GM12878 (cell line): ENCODE measurements around the gene ASF1B. TPM values are rescaled to one million over a fixed set of nuclear protein-coding genes. Genes with fewer than 3 reads are reported as not detected.

Experiments used
- ATAC-seq: fragments of 200-7000 bp; cut with Tn5 transposase; 3 replicates; pipeline ENCODE4 v1.9.1; 2020; ENCODE audit warnings: mild to moderate bottlenecking, moderate library complexity
- BruUV-seq: library from RNA; stranded (reverse); fragments of 400-500 nt; replicated peaks from 2 replicates; lab custom pipeline; 2021; lab: Mats Ljungman, UMichigan
- CTCF ChIA-PET: fragments of 300-600 bp; sonication (Branson Sonifier 250); formaldehyde crosslinking; extraction: SDS; loops from one replicate; lab custom pipeline; 2021; ENCODE audit warnings: inconsistent platforms; lab: Yijun Ruan, JAX
- POLR2A ChIA-PET: fragments of 350-600 bp; formaldehyde crosslinking; extraction: SDS; loops from one replicate; lab custom pipeline; 2021; ENCODE audit warnings: inconsistent platforms; lab: Charles Lee
- RAD21 ChIA-PET: fragments of 300-600 bp; sonication (Branson Sonifier 250); formaldehyde crosslinking; loops from one replicate; lab custom pipeline; 2023; ENCODE audit warnings: antibody characterized with exemption; ENCODE audit not compliant: unreplicated experiment; lab: Charles Lee
- SMC1A ChIA-PET: fragments of 300-600 bp; sonication (Branson Sonifier 250); formaldehyde crosslinking; loops from one replicate; lab custom pipeline; 2023; ENCODE audit not compliant: unreplicated experiment, uncharacterized antibody; lab: Charles Lee
- DNase-seq: peaks from one replicate; pipeline ENCODE4 v3.0.0-alpha.2; 2011; ENCODE audit warnings: low read depth, low spot score
- FAIRE-seq: peaks from 3 replicates; lab custom pipeline; 2011; peaks lifted over from hg19 to GRCh38; lab: Jason Lieb, UNC
- H2AFZ ChIP-seq: 2 replicates; pipeline ENCODE4 v1.6.0; 2011; ENCODE audit warnings: low read depth, low read length, control low read depth; ENCODE audit not compliant: control insufficient read depth
- H3K27ac ChIP-seq: 2 replicates; pipeline ENCODE4 v1.5.1; 2011; ENCODE audit warnings: control low read depth; ENCODE audit not compliant: control insufficient read depth, insufficient read depth
- H3K27me3 ChIP-seq, 2 experiments: replicated peaks in 1 of 2; 2 replicates each; pipeline versions ENCODE4 v1.6.0 to v1.6.1; 2011; ENCODE audit warnings: low read length in 1 of 2; ENCODE audit not compliant: control insufficient read depth in 2 of 2, insufficient read depth in 2 of 2
- H3K36me3 ChIP-seq, 2 experiments: 2 replicates each; pipeline ENCODE4 v1.5.1; 2011; ENCODE audit warnings: low read length in 1 of 2; ENCODE audit not compliant: control insufficient read depth in 2 of 2, insufficient read depth in 2 of 2
- H3K4me1 ChIP-seq: 2 replicates; pipeline ENCODE4 v1.6.1; 2011; ENCODE audit warnings: mild to moderate bottlenecking, low read length, moderate library complexity, mixed read lengths; ENCODE audit not compliant: control insufficient read depth, insufficient read depth
- H3K4me2 ChIP-seq: 2 replicates; pipeline ENCODE4 v1.6.0; 2011; ENCODE audit warnings: control low read depth; ENCODE audit not compliant: control insufficient read depth, insufficient read depth
- H3K4me3 ChIP-seq: fragments of 200-600 bp; sonication (generic); 2 replicates; pipeline ENCODE4 v1.5.1; 2016
- H3K79me2 ChIP-seq: 2 replicates; pipeline ENCODE4 v1.6.0; 2011; ENCODE audit warnings: low read length; ENCODE audit not compliant: control insufficient read depth, insufficient read depth
- H3K9ac ChIP-seq: 2 replicates; pipeline ENCODE4 v1.8.0; 2011; ENCODE audit warnings: low read length, control low read depth, mixed read lengths; ENCODE audit not compliant: control insufficient read depth, insufficient read depth
- H3K9me3 ChIP-seq: replicated peaks from 3 replicates; pipeline ENCODE4 v1.5.1; 2011; ENCODE audit warnings: mild to moderate bottlenecking, low read length; ENCODE audit not compliant: control insufficient read depth, insufficient read depth
- H4K20me1 ChIP-seq: 2 replicates; pipeline ENCODE4 v1.6.0; 2011; ENCODE audit not compliant: control insufficient read depth, insufficient read depth
- BACH1 ChIP-seq: fragments of 450-650 bp; IDR thresholded peaks from 2 replicates; pipeline ENCODE4 v1.6.1; 2017; ENCODE audit warnings: mild to moderate bottlenecking, borderline replicate concordance
- BCL3 ChIP-seq: IDR thresholded peaks from 2 replicates; pipeline ENCODE4 v1.6.1; 2011; ENCODE audit warnings: borderline replicate concordance, low read depth, mild to moderate bottlenecking, moderate library complexity, low read length; ENCODE audit not compliant: insufficient read depth, poor library complexity, severe bottlenecking
- CEBPB ChIP-seq, 2 experiments: fragments of 150-350 bp in 1 of 2; IDR thresholded peaks; 2 replicates each; pipeline ENCODE4 v1.6.1; 2012 to 2014; ENCODE audit warnings: low read depth in 2 of 2, low read length in 2 of 2, borderline replicate concordance in 1 of 2, inconsistent platforms in 1 of 2
- E2F4 ChIP-seq: IDR thresholded peaks from 2 replicates; pipeline ENCODE4 v1.6.1; 2012; ENCODE audit warnings: low read depth, low read length, improper control_type of control experiment
- HSF1 ChIP-seq: fragments of 150-350 bp; IDR thresholded peaks from 2 replicates; pipeline ENCODE4 v1.6.1; 2014; ENCODE audit warnings: mild to moderate bottlenecking, low read depth, low read length
- IKZF1 ChIP-seq: fragments of 450-650 bp; conservative IDR thresholded peaks from 2 replicates; pipeline ENCODE4 v1.6.1; 2017; ENCODE audit warnings: antibody characterized with exemption, mild to moderate bottlenecking
- IRF3 ChIP-seq: fragments of 450-650 bp; IDR thresholded peaks from 2 replicates; pipeline ENCODE4 v1.6.1; 2014; ENCODE audit warnings: mild to moderate bottlenecking
- KLF5 ChIP-seq: fragments of 450-650 bp; IDR thresholded peaks from 2 replicates; pipeline ENCODE4 v1.6.1; 2014; ENCODE audit warnings: mild to moderate bottlenecking; ENCODE audit not compliant: partially characterized antibody
- NFYB ChIP-seq: IDR thresholded peaks from 2 replicates; pipeline ENCODE4 v1.6.1; 2011; ENCODE audit warnings: low read depth, mild to moderate bottlenecking, low read length, improper control_type of control experiment, moderate library complexity; ENCODE audit not compliant: insufficient read depth
- PML ChIP-seq: IDR thresholded peaks from 2 replicates; pipeline ENCODE4 v1.6.1; 2012; ENCODE audit warnings: low read length, inconsistent platforms
- PRDM15 ChIP-seq: fragments of 450-650 bp; formaldehyde crosslinking; IDR thresholded peaks from 2 replicates; pipeline ENCODE4 v1.4.0; 2020; ENCODE audit warnings: mild to moderate bottlenecking, moderate library complexity
- SIN3A ChIP-seq: IDR thresholded peaks from 2 replicates; pipeline ENCODE4 v1.6.1; 2012; ENCODE audit warnings: low read depth, low read length, improper control_type of control experiment
- SPI1 ChIP-seq: IDR thresholded peaks from 2 replicates; pipeline ENCODE4 v1.6.1; 2011; ENCODE audit warnings: low read depth, mild to moderate bottlenecking, low read length, moderate library complexity, borderline replicate concordance; ENCODE audit not compliant: insufficient read depth
- TCF12 ChIP-seq: IDR thresholded peaks from 2 replicates; pipeline ENCODE4 v1.6.1; 2011; ENCODE audit warnings: low read depth, mild to moderate bottlenecking, low read length
- YY1 ChIP-seq: IDR thresholded peaks from 2 replicates; pipeline ENCODE4 v1.6.1; 2011; ENCODE audit warnings: low read depth, mild to moderate bottlenecking, low read length
- WGBS: methylation state at CpG from one replicate; pipeline ENCODE4 v1.1.6; 2016; ENCODE audit warnings: low lambda C conversion rate; ENCODE audit not compliant: insufficient replicate concordance, insufficient coverage; ENCODE audit errors: missing lambda C conversion rate; 5-methylcytosine and 5-hydroxymethylcytosine counted together
- in situ Hi-C: fragments of 300-500 bp; cut with MboI; formaldehyde crosslinking; loops from 9 replicates; pipeline ENCODE4 v1.14.3; 2018; ENCODE audit warnings: mixed read lengths
- intact Hi-C: fragments of 100-400 bp; cut with micrococcal nuclease; formaldehyde crosslinking; loops from one replicate; pipeline ENCODE4 v1.14.2; 2022; ENCODE audit not compliant: unreplicated experiment
- polyA plus RNA-seq, 11 experiments: library from polyadenylated mRNA; depleted of rRNA in 4 of 11; unstranded in 6 of 11; stranded (reverse) in 5 of 11; fragments of >200 nt; fragmentation: Nextera tagmentation in 4 of 11; fragmentation: Illumina TruSeq in 1 of 11; extraction: Ambion mirVana in 4 of 11; extraction: Trizol in 1 of 11; gene quantifications; 1 replicate in 1 of 11; 2 replicates in 10 of 11; pipeline versions ENCODE4 v1.2.1 to v1.2.3, GENCODE V29; 2011 to 2016; ENCODE audit warnings: inconsistent platforms in 2 of 11, missing spikeins in 2 of 11, low read depth in 1 of 11
- total RNA-seq, 4 experiments: library from RNA; depleted of rRNA in 3 of 4; stranded (reverse); fragments of >200 nt in 3 of 4; fragmentation: Illumina TruSeq in 1 of 4; extraction: Trizol in 1 of 4; gene quantifications; 2 replicates each; pipeline versions ENCODE4 v1.2.1 to v1.2.3, GENCODE V29; 2013 to 2021

ASF1B gene
- total and polyA plus RNA-seq, 10 of the 15 experiments (the other 5 are each of a cell fraction or from before 2014, with no cell fraction given), result 10.4 to 217 (median 90.2) TPM

- H2AFZ ChIP-seq, result no peak overlapping the region
- no peak for ATAC-seq
- no peak for FAIRE-seq
- TF ChIP-seq YY1 (no peak), SIN3A (no peak), PML (no peak), CEBPB (IDR thresholded peaks at IDR 0.05; ENCODE audit: borderline replicate concordance in 1 of 2, low read depth in 2 of 2, low read length in 2 of 2) (no peak), HSF1 (no peak), TCF12 (no peak), BACH1 (no peak), PRDM15 (CRISPR knock-in tag) (no peak), E2F4 (no peak), KLF5 (no peak), NFYB (no peak), SPI1 (no peak), IRF3 (no peak), BCL3 (no peak), IKZF1 (no peak)
Observed at GRCh38 chr19:14119146-14119545, 17.2 kb downstream of the ASF1B start.

More at GRCh38 chr19:14119146-14119545, 17.2 kb downstream of the ASF1B start:
- DNase-seq, result no peak
- ChIA-PET RAD21 (no interaction called here), SMC1A (interaction anchor here (1.8 kb wide), 1 partner anchor 9 kb away, joined by 4 read pairs; no protein-coding TSS in a partner anchor), CTCF (interaction anchor here (0.9 to 2.4 kb wide), 4 partner anchors 18 to 217 kb away, joined by 3 to 10 read pairs (median 3); partner anchors contain the start of gene ASF1B), POLR2A (interaction anchor here (0.5 to 1.0 kb wide), 4 partner anchors 12 to 259 kb away, joined by 3 to 6 read pairs (median 4); no protein-coding TSS in a partner anchor)
- 95% methylated on average over 3 of the region's 3 CpGs for WGBS
- no peaks in the 10 kb centered on the region for H3K27me3 ChIP-seq
- peak overlapping the region; percentile 91 for H3K4me2 ChIP-seq
- intact Hi-C loops (loop anchor here (5.0 kb wide), 1 partner anchor 37 kb away; no protein-coding TSS in a partner anchor), in situ Hi-C loops (no loop called here)
- peaks cover 16% of the 10 kb centered on the region for H3K4me1 ChIP-seq
- peak overlapping the region; percentile 62; the same call in 1 of the 2 replicates for H3K4me3 ChIP-seq
- BruUV-seq, result no TSS peak
- peak overlapping the region; percentile 76 for H3K9ac ChIP-seq
- H4K20me1 ChIP-seq, result no peaks in the 10 kb centered on the region
- H3K36me3 ChIP-seq, result peaks cover 0 to 2% of the 10 kb centered on the region in 2 experiments; a peak in 2 of 4 replicates
- peak overlapping the region; percentile 45; the same call in 1 of the 2 replicates for H3K27ac ChIP-seq
- H3K9me3 ChIP-seq, result no peaks in the 10 kb centered on the region
- peaks cover 8% of the 10 kb centered on the region for H3K79me2 ChIP-seq
